ENCODE results near the gene TMEM208. TPM values are rescaled to one million over a fixed set of nuclear protein-coding genes. Genes with fewer than 3 reads are reported as not detected.

The TMEM208 gene
- total and polyA plus RNA-seq, 2 of the 8 experiments (the other 6 are each of a cell fraction or from before 2014, with no cell fraction given) = 37.7 to 100.0 TPM

- TF ChIP-seq CHD7 (IDR thresholded peaks at IDR 0.05; ENCODE audit: insufficient replicate concordance, low read length) = no peak
- TF ChIP-seq CTCF (IDR thresholded peaks at IDR 0.05; ENCODE audit: control extremely low read depth in 1 of 3, insufficient read depth in 1 of 3, low read depth in 1 of 3, low read length in 3 of 3) = no peak
- TF ChIP-seq TAF7 (optimal IDR thresholded peaks at IDR 0.05; ENCODE audit: borderline replicate concordance, low read depth, low read length) = no peak
- peak; percentile 58; the same call in 1 of the 2 replicates for TF ChIP-seq EGR1 (IDR thresholded peaks at IDR 0.05; ENCODE audit: borderline replicate concordance, low read depth, low read length)
- TF ChIP-seq CREB1 (IDR thresholded peaks at IDR 0.05) = peak; percentile 61
- TF ChIP-seq EZH2 (IDR thresholded peaks at IDR 0.05; ENCODE audit: low read depth, low read length, severe bottlenecking) = peak; percentile 2
- no peak for TF ChIP-seq BACH1 (IDR thresholded peaks at IDR 0.05; ENCODE audit: low read length)
- TF ChIP-seq ASH2L (IDR thresholded peaks at IDR 0.05; ENCODE audit: low read length) = peak; percentile 54
Observed at GRCh38 chr16:67248401-67249177, 21.7 kb downstream of the TMEM208 start, which contains the start of gene SLC9A5 (continued).
